A204.1 (cell line): ENCODE results near the gene PARM1.

Experiments
- FAIRE-seq: peaks from 2 replicates; lab custom pipeline; 2012; peaks lifted over from hg19 to GRCh38; lab: Jason Lieb, UNC

The PARM1 gene

GRCh38 chr4:74942251-74942917, 9.5 kb downstream of the PARM1 start:
- FAIRE-seq: no peak

GRCh38 chr4:74942918-74943253, 10.0 kb downstream of the PARM1 start:
- no peak for FAIRE-seq

- FAIRE-seq: no peak
Observed at GRCh38 chr4:74944354-74944793, 11.5 kb downstream of the PARM1 start.

GRCh38 chr4:74946196-74946595, 13.3 kb downstream of the PARM1 start:
- no peak for FAIRE-seq

GRCh38 chr4:74947798-74948197, 14.9 kb downstream of the PARM1 start:
- FAIRE-seq: no peak

- no peak for FAIRE-seq
Observed at GRCh38 chr4:74948236-74948635, 15.3 kb downstream of the PARM1 start.

- FAIRE-seq: no peak
Observed at GRCh38 chr4:74950200-74950599, 17.3 kb downstream of the PARM1 start.

- no peak for FAIRE-seq
Observed at GRCh38 chr4:74950882-74951281, 18.0 kb downstream of the PARM1 start.

GRCh38 chr4:74953647-74954046, 20.7 kb downstream of the PARM1 start:
- FAIRE-seq: no peak

- FAIRE-seq: no peak
Observed at GRCh38 chr4:74958881-74959280, 26.0 kb downstream of the PARM1 start.

- FAIRE-seq: no peak
Observed at GRCh38 chr4:74961230-74961629, 28.3 kb downstream of the PARM1 start.

GRCh38 chr4:74962584-74962983, 29.7 kb downstream of the PARM1 start:
- FAIRE-seq: no peak

- no peak for FAIRE-seq
Observed at GRCh38 chr4:74964311-74964710, 31.4 kb downstream of the PARM1 start.

GRCh38 chr4:74967324-74967723, 34.4 kb downstream of the PARM1 start:
- FAIRE-seq: no peak

GRCh38 chr4:74968456-74969164, 35.7 kb downstream of the PARM1 start:
- FAIRE-seq: no peak

GRCh38 chr4:74969507-74970474, 36.9 kb downstream of the PARM1 start:
- FAIRE-seq: no peak

GRCh38 chr4:74970577-74970976, 37.7 kb downstream of the PARM1 start:
- no peak for FAIRE-seq

- no peak for FAIRE-seq
Observed at GRCh38 chr4:74971862-74972261, 38.9 kb downstream of the PARM1 start.

- no peak for FAIRE-seq
Observed at GRCh38 chr4:74975082-74975481, 42.2 kb downstream of the PARM1 start.

GRCh38 chr4:74975848-74976824, 43.2 kb downstream of the PARM1 start:
- no peak for FAIRE-seq

GRCh38 chr4:74982546-74983252, 49.8 kb downstream of the PARM1 start:
- FAIRE-seq: no peak
